Activated naive CD4-positive, alpha-beta T cell (primary cell): ENCODE results near the gene NME2.

ENCODE experiments used
- DNase-seq, 4 experiments: peaks; one replicate each; lab custom pipeline; 2025; lab: John Stamatoyannopoulos, UW

Gene NME2

GRCh38 chr17:51203838-51204237 is 37.6 kb downstream of the NME2 start:
- DNase-seq, result no peak

- DNase-seq, result no peak
Observed at GRCh38 chr17:51214920-51215319, 48.7 kb downstream of the NME2 start.

GRCh38 chr17:51217946-51218345 is 51.7 kb downstream of the NME2 start:
- DNase-seq, result no peak

- no peak for DNase-seq
Observed at GRCh38 chr17:51221322-51221721, 55.1 kb downstream of the NME2 start.
